NCI-H1417 (cell line): Measurements from ENCODE around the gene RNF41.
"Not testable (repeated sequence)": the region's sequence is repeated elsewhere in the genome, so short reads cannot be mapped to it uniquely, and the experiment has no call there.

Experiments used
- DNase-seq, 3 experiments: peaks; one replicate each; lab custom pipeline; 2025; lab: John Stamatoyannopoulos, UW

The RNF41 gene

DNA sequence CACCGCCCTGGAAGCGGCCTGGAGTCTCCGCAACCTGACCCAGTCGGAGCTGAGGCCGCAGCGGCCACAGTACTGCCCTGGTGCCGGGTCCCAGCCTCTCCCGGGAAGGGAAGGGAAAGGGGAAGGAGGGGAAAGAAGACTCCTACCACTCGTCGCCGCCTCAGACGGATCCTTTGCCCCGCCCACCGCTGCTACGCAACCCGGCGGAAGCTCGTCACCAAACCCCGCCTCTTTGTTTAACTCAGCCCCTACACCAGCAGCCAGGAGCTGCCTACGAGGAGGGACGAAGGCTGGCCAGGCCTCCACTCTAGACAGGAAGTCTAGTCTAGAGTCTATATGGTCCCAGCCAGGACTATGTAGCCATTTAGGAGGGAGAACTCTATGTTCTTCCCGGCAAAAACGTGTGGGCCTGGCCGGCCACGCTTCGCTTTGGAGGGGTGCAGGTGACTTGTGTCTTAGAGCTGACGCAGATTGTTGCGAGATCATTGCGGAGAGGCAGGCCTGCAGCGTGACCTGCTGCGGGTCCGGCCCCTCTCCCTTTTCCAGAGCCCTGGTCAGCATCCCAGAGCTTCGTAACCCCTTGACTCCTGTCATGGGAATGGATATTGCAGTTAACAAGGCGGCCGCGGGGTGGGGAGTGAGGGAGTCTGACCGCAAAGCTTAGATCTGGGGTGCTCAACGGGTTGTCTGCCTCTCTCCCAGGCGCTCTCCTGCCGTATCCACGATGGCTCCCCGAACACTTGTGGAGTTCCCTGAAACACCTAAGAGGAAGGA, at the start of gene RNF41:
Gene RNF41, minus strand, starts transcription at position 166 of the 774 bp plus-strand sequence. CDS start 7,875 bp downstream, outside the sequence.
- DNase-seq = peak; percentile 96 to 98 (median 98)

GRCh38 chr12:56271031-56271430, 49.3 kb upstream of the RNF41 start:
- peak in 1 of 3 experiments; percentile 23 for DNase-seq

DNA sequence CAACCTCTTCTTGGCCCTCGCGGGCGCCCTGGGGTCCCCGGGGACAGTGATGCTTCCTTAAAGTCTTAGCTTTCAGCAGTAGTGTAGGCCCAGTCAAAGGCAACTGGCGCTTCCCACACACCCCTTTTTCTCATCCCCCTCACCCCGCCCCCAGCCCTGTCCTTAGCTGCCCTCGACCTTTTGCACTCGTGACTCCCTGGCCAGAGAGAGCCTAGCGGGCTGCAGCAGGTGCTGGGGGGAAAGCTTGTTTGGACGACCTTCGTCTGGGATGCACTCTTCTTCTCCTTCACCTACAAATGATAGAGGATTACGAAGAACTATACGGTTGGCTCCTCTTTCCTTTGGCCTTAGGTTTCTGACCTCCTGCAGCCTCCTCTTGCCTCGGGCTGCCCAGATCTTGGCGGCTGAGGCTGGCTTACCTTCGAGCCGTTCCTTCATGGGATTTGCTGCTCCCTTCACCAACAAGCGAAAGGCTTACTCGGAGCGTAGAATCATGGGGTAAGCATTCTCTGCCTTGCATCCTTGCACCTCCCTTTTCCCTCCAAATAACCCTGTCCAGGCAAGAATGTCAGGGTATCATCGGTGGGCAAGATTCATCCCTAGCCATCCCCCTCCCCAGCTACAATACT, 45.8 kb upstream of the RNF41 start:
- peak in 1 of 3 experiments; percentile 61 for DNase-seq

- DNase-seq = peak; percentile 83 to 99 (median 97)
Observed at GRCh38 chr12:56266693-56267442, 45.1 kb upstream of the RNF41 start, which contains the start of gene COQ10A. TSS of gene COQ10A (plus strand) at chr12:56266942. CDS start at chr12:56267119, 177 bp downstream.

- DNase-seq = not testable (repeated sequence)
Observed at GRCh38 chr12:56266068-56266692, 44.5 kb upstream of the RNF41 start.

DNA sequence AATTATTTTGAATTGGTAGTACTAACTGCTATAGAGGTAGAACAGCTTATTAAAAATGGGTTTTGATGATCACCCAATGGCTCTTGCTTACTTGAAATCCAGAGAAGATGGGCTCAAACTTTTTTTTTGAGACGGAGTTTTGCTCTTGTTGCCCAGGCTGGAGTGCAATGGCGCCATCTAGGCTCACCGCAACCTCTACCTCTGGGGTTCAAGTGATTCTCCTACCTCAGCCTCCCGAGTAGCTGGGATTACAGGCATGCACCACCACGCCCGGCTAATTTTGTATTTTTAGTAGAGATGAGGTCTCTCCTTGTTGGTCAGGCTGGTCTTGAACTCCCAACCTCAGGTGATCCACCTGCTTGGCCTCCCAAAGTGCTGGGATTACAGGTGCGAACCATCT, 41.2 kb upstream of the RNF41 start:
- not testable (repeated sequence) for DNase-seq

GRCh38 chr12:56261503-56262232, 39.9 kb upstream of the RNF41 start:
- no peak for DNase-seq

DNA sequence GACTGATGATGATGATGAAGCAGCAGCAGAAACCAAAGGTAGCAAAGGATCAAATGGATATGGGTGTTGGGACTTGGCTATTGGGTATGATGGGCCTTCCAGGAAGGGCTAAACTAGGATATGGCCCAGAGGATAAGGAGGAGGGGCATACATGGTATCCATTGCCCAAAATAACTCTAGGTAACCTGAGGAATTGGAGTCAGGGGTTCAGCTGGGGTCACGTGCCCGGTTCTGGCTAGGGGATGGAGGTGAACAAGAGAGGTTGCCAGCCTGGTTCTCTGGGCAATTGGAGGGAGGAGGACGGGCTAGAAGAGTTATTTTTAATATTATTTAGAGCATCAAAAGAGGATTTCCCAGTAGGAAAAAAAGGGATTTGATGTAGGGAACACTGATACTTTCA, 39.2 kb upstream of the RNF41 start:
- DNase-seq = no peak

DNA sequence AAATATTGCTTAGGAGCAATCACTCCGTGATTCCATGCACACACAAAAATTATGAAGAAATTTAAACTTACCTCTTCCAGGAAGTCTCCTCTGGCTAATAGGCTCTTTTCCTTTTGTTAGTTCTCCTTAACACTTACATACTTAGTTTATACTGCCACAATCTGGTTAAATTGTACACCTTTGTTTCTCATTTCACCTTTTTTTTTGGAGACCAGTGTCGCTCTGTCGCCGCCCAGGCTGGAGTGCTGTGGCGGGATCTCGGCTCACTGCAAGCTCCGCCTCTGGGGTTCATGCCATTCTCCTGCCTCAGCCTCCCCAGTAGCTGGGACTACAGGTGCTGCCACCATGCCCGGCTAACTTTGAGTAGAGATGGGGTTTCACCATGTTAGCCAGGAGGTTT, 38.7 kb upstream of the RNF41 start:
- DNase-seq = no peak

DNA sequence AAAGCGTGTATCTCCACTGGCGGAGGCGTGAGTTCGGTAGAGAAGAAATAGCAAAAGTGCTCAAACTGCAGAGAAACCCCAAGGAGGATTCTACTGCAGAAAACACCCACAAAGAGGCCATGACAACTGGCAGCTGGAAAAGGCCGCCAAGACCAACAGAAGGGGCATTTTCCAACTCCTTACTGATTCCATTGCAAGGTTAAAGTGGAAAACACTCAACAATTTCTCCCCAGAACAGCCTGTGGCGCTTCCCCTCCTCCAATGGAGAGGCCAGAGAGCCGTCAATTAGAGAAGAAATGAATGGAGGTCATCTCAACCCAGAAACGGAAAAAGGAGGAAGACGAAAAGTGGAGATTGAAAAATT, 37.1 kb upstream of the RNF41 start:
- DNase-seq = no peak

GRCh38 chr12:56258068-56258819, 36.5 kb upstream of the RNF41 start, which contains the start of gene ANKRD52:
TSS of gene ANKRD52 (minus strand) at chr12:56258384. CDS start at chr12:56258269, 115 bp downstream.
- DNase-seq = peak; percentile 85 to 90 (median 86)

- DNase-seq = peak; percentile 46 to 76 (median 72)
Observed at GRCh38 chr12:56257491-56258067, 35.9 kb upstream of the RNF41 start.

DNA sequence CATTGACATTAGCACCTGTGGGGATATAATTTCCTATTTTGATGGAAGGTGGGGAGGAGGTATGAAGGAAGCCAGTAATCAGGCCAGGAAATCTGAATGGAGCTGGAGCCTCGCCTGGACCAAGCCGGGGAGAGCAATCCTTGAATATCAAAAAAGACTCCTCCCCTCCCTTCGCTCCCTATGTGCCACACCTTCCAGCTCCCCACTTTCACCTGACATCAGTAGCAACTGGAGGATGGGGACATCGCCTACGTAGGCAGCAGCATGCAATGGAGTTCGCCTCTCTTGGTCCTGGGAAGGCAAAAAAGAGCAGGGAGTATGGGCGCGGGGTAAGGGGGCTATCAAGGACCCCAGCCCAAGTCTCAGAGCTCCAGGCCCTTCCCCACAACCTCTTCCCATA, 35.3 kb upstream of the RNF41 start:
- no peak for DNase-seq

DNA sequence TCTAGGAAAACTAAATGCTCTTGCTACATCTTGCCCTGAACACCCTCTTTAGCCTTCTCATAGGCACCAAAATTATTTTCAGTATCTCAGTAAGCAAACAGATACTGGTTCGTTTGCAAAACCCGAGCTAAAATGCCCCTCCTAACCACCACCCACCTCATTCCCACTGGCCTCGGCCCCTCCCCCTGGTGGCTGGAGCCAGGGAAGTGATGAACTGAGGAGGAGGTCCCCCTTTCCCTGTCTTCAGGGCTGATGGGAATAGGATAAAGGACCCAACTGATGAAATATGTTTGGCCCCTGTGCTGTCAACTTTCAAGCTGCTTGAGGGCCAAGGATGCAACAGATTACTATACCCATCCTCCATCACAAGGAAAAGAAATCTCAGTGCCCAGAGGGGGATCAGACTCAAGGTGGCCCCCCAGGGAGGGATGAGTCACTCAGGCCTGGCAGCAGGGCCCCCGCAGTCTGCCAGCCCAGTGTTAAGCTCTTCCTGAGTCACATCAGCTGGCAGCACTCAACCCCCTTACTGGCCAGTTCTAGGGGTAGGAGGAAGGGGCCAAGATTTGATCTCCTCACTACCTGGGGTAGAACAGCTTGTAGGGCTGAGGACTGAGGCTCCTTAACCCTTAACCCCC, 34.7 kb upstream of the RNF41 start:
- DNase-seq = no peak

- DNase-seq = no peak
Observed at GRCh38 chr12:56255671-56256070, 33.9 kb upstream of the RNF41 start.

DNA sequence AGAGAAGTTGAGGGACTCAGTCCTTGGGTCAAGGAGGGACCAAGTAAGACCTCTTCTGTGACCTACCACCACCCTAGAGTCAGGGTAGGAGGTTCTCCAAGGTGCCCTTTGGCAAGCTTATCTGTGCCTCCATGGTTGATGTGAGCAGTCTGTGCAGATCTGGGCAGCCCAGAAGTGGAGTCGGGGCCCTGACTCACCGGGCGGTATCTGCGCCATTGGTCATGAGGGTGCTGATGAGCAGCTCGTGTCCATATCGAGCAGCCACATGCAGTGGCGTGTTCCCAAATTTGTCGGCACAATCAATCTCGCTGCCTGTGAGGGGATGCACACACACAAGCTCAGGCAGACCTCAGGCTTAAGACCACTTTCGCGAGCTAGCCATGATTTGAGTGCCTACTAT, 31.4 kb upstream of the RNF41 start:
- DNase-seq = no peak

DNA sequence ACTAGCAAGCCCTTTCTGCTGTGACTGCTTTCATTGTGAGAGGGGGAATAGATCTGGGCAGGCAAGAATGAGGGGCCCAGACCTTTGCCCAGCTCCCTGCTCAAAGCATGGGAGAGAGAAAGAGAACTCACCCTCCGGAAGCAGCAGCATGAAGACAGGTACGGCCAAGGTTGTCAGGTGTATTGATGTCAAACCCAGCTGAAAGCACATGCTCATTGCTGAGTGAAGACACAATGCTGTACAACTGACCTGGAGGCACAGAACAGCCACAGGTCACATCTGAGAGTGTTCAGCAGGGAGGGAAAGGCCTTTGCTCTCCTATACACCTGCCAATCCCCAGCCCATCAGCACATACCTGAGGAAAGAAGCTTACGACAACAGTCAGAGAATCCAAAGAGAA, 30.9 kb upstream of the RNF41 start:
- DNase-seq = no peak

DNA sequence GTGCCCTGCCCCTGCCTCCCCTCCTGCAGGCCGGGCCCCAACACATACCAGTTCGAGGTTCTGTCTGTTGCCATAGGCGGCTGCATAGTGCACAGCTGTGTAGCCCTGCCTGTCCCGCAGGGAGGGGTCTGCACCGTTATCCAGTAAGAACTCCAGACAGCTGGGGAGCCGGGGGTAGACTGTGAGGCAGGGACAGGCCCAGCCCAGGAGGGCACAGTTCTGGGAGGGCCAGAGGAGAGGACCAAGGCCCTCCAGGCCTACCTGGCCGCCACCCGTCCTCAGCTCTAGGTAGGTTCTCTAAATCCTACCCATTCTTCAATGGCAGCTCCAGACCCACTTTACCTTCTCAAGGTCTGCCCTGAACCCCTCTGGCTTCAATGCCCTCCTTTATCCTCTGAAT, 27.0 kb upstream of the RNF41 start:
- no peak for DNase-seq

DNA sequence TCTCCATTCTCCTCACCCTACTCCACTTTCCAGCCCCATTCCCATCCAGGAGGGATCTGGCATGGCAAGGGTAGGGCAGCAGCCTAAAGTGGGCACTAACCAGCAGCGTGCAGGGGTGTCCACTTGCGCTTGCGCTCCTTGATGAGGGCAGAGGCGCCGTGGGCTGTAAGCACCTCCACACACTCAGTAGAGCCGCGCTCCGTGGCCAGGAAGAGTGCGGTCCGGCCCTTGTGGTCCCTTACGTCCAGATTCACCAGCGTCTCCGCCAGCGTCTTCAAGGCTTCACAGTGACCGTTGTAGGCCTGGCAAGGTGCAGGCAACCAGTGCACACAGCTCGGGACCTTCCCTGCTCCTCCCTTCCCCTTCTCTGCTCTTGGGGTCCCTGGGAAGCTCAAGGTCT, 26.2 kb upstream of the RNF41 start:
- no peak for DNase-seq

GRCh38 chr12:56244494-56244893, 22.8 kb upstream of the RNF41 start:
- DNase-seq = no peak
